Measurements from ENCODE around the gene AGPAT3.

GRCh38 chr21:43905726-43906455 is 40.9 kb downstream of the AGPAT3 start:
- TF ChIP-seq CTCF (IDR thresholded peaks at IDR 0.05): no peak
- no peak for TF ChIP-seq POLR2A (IDR thresholded peaks at IDR 0.05)
- TF ChIP-seq POLR2AphosphoS5 (IDR thresholded peaks at IDR 0.05): no peak
- no peak for TF ChIP-seq EP300 (IDR thresholded peaks at IDR 0.05)
